HG02571 (cell line): ENCODE data around the gene SLIT3.
"Not testable (repeated sequence)": the region's sequence is repeated elsewhere in the genome, so short reads cannot be mapped to it uniquely, and the experiment has no call there.

Source experiments
- ATAC-seq: cut with Tn5 transposase; IDR thresholded peaks from one replicate; pipeline ENCODE4 v1.9.1; 2021; ENCODE audit warnings: mild to moderate bottlenecking, moderate library complexity; ENCODE audit not compliant: unreplicated experiment

Gene SLIT3

DNA sequence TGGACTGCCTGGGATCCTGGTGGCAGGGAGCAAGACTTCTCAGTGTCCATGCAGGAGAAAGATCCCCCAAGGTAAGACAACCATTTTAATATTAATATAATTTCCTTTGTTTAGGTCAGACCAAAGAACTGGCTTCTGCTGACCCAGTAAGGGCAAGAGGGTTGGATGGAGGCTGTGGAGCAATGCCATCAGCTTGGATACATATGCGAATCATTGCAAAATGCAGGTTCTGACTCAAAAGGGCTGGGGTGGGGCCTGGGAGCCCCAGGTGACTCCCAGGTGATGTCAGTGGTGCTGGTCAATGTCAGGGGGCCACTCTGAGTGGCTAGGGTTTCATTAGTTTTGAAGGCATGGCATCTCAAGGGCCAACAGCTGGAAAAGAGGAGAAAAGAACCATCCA lies 632.9 kb downstream of the SLIT3 start:
- no peak for ATAC-seq

DNA sequence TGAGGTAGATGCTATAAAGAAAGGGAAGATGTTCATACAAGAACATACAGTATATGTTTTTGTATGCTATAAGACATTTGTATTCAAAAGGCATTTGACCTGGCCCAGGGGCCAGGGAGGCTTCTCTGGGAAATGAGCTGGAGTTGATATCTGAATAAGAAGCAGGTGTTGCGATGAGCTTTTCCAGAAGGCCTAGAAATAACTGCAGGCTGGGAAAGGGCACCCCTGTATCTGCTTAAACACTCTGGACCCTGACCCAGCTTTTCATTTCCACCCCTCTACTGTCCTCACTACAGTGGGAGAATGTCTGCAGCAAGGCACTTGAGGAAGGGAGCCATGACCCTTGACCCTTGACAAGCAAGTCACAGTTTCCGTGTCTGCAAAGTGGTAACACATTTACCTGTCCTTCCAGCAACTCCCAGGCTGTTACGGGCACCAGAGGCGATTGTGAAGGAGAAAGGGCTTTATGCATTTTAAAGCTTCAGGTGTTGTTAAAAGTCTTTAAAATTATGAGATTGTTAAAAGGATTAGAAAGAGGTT lies 633.6 kb downstream of the SLIT3 start:
- ATAC-seq: no peak

DNA sequence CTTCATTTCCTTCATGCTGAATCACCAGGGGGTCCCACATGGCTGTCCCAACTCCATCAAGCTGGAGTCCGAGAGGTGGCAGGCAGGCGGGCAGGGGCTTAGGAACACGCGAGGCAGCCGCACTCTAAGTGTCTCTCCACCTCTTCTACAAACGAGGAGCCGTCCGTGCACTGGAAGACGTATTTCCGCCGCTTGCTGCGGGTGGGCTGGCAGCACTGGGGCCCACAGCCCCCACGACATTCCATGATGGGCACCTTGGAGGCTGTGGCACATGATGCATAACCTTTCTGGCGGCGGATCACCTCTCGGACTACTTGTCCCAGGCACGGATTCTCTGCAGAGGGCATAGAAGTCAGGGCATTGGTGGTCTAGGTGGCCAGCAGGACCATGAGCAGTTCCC lies 634.6 kb downstream of the SLIT3 start:
- no peak for ATAC-seq

DNA sequence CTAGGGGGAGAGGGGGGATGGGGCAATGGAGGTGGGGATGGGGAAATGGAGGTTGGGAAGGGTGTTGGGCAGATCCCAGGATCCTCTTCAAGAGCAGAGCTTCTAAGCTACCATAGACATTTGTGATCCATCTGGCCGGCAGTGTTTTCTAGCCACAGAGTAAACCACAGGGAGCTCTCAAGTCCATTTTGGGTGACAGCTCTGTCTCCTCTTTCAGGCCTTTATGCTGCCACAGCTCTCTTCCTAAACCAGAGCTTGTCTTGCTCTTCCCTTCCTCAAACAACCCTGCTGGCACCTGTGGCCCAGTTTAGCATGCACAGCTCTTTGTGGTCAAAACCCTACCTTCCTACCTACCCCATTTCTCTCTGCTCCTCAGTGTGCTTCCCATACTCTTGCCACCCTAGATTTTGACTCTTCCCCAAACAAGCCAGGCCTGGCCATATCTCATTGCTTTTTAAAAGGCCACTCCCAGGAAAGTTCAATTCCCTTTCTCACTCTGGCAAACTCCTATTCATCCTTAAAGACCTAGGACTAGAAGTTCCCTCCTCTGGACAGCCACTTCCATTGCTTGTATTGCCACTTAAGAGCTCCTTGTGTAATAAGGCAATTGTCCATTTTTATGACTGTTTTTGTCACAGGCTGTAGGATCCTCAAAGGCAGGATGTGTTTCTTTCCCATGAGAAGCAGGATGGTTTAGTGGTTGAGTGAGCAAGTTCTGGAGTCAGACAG lies 637.5 kb downstream of the SLIT3 start:
- no peak for ATAC-seq

DNA sequence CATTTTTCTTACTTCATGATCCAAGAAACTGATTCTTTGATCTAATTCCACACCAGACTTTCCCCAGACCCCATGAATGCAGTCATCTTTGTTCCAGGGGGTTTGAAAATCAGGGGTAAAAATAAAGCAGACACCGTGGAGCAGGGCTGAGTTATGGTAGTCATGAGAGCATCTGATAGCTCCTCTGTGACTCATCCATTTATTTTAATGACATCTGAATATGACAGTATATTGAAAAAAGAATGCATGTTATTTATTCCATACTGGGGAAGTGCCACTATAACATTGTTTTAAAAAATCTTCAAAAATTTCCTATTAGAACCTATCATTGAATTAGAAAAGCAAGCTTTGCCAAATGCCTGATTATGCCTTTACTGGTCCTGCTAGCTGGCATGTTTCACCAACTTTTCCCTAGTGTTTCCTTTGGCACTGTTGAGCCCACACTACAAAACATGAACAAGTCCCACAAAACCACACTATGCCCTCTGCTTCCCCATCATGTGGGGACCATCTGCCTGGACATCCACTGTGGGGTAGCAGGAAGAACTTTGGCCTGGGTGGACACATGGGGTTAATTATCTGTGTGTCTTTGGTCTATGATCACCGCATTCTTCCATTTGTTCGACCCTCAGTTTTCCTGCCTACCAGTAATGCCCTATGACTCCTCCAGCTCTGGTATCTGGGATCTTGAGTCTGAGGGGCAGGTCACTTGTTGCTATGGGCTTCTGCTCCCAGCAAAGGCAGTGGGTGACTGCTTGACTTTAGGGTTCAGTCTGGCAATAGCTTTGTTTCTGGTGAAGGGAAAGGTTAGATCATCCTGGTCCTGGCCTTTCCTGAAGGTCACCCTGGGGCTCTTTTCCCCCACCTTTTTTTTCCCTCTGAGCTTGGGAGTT lies 639.1 kb downstream of the SLIT3 start:
- no peak for ATAC-seq

DNA sequence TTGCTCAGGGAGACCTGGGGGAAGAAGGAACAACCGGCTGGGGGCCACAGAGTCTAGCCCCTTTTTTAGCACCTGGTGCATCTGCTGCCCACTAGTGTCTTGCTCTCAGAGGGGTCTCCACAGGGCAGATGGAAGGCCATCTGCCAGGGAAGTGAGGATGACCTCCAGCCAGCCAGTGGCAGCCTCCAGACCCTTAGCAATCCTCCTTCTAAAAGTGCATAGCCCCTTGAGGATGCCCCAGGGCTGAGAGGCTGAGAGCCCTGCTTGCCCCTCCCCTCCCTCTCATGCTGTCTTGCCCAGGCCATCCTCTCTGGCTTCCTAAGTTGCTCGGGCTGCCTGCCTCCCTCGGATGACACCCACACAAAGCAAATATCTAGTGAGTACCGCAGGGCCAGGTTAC lies 640.2 kb downstream of the SLIT3 start:
- ATAC-seq: no peak

DNA sequence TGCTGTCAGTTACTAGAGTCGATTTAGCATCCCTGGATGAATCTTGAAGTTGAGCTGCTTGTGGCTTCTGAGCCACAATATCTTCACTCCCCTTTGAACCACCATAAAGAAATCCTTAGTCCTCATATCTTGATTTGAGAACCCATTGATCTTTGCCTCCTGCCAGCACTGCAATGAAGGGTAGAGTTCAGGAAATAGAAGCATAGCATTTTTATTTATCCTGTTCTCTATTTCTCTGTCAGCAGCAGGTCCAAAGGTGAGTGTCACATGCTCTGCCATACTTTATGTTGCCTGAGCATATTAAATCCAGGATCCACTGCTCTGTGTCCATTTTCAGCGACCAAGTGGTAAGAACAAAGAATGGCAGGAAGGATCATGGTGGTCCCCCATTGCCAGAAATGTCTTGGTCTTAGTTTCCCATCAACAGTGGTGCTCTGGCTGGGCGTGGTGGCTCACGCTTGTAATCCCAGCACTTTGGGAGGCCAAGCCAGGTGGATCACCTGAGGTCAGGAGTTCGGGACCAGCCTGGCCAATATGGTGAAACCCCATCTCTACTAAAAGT lies 641.6 kb downstream of the SLIT3 start:
- no peak for ATAC-seq

DNA sequence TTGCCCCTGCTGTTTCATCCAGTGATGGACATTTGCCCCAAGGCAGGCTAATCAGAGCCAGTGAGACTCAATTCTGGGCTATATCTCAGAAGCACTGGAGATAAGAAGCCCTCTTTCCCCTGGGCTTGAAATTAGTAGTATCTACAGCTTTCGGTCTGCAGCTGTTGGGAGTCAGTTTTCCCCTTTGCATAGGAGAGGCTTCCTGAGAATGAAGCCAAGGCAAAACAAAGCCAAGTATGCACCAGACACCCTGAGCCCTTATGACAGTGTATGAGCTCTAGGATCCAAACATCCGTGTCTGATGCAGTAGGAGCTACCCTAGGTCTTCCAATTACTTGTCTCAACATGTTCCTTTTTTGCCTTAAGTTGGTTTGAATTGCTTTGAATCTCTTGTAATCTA lies 642.5 kb downstream of the SLIT3 start:
- ATAC-seq: no peak

DNA sequence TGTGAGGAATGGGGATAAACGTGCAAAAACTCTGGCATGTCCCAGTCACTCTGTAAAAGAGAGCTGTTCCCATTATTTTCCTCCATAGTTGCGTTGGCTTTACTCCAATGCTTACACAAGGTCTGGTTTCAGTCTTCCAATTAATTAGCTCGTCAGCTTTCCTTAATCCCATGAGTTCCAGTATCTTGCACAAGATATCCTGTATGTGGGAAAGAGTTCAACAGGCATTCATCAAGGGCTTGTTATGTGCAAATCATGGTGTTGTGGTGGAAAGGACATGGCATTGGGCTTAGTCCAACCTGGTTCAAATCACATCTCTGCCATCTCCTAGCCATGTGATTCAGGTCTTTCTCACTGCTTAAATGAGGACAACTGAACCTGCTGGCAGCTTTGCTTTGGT lies 644.3 kb downstream of the SLIT3 start:
- ATAC-seq: no peak

DNA sequence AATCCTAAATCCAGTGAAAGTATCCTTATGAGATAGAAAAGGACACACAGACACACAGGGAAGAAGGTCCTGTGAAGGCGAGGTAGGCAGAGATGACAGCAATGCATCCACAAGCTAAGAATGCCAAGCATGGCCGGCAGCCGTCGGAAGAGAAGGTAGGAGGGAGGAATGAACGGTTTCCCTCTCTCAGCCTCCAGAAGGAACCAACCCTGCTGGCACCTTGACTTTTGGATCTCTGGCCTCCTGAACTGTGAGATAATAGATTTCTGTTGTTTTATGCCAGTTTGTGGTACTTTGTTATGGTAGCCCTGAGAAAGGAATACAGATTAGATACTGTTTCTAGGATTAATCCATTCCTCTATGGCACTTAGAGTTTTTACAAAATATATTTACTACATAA lies 645.6 kb downstream of the SLIT3 start:
- no peak for ATAC-seq

DNA sequence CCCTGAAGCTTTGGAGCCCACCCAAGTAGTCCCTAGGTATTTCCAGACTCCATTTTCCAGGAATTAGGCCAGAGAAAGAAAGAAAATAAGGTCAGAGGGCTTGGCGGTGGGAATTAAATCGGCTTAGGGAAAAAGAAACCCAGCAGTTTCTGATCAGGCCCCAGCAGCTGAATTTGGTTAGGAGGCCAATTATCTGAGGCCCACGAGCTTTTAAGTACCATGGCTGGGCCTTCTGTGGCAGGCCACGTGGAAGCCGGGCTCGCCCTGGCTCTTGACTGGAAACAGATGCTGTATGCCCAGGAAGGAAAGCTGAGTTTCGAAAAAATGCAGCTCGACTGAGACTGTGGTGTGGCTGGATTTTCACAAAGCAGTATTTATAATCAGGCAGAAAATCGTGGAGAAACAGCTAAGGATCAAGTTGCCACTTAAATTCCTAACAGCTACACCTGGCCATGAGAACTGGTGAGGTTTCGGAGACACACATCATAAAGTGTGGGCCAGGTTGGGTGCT lies 646.7 kb downstream of the SLIT3 start:
- no peak for ATAC-seq

DNA sequence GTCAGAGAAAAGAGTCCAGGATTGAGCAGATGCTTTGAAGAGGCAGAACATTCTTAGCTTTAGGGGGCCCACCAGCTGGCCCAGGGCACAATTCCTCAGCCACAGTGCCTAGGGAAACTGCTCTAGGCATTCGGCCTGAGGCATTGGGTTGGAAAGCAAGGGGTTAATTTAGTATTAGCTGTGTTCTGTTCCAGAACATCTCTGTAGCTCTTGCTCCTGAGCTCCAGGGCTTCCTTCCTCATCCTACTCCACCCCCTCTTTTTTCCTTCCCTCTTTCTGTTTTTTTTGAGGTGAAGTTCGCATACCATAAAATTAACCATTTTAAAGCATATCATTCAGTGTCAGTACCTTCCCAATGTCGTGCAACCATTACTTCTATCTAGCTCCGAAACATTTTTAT lies 647.3 kb downstream of the SLIT3 start:
- ATAC-seq: no peak

DNA sequence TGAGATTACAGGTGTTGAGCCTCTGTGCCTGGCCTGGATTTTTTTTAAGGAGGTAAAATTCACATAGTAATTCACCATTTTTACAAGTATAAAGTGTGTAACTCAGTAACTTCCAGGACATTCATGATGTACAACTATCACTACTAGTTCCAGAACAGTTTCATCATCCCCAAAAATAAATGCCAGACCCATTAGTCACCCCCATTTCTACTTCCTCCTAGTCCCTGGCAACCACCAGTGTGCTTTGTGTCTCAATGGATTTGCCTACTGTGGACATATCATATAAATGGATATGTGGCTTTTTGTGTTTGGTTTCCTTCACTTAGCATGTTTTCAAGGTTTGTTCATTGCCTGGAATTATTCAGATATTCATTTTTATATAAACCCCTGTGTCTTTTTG lies 649.3 kb downstream of the SLIT3 start:
- ATAC-seq: no peak

DNA sequence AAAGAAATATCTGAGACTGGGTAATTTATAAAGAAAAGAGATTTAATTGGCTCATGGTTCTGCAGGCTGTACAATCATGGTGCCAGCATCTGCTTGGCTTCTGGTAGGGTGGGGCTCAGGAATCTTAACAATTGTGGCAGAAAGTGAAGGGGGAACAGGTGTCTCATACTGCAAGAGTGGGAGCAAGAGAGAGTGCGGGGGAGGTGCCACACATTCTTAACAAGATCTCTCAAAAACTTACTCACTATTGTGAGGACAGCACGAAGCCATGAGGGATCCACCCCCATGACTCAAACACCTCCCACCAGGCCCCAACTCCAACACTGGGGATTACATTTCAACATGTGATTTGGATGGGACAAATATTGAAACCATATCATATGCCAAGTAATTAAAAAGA lies 651.6 kb downstream of the SLIT3 start:
- ATAC-seq: no peak

DNA sequence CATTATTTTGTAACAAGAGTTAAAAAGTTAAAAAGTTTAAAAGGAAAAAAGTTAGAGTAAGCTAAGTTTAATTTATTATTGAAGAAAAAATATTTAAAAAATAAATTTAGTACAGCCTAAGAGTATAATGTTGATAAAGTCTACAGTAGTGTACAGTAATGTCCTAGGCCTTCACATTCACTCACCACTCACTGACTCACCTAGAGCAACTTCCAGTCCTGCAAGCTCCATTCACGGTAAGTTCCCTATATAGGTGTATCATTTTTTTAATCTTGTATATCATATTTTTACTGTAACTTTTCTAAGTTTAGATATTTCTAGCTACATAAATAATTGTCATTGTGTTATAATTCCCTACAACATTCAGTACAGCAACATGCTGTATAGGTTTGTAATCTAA lies 652.4 kb downstream of the SLIT3 start:
- no peak for ATAC-seq

DNA sequence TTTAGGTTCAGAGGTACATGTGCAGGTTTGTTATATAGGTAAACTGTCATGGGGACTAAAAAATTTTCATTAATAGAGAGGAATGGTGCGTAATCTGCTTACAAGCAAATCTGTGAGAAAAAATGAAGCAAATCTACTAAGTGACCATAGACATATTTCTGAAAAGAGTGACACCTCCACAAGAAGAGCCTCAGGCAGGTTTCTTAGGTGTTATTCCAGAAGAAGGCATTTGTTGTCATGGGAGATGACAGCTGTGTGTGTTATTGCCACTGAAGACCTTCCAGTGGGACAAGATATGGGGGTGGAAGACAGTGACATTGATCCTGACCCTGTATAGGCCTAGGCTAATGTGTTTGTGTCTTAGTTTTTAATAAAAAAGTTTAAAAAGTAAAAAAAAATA lies 652.9 kb downstream of the SLIT3 start:
- ATAC-seq: no peak

DNA sequence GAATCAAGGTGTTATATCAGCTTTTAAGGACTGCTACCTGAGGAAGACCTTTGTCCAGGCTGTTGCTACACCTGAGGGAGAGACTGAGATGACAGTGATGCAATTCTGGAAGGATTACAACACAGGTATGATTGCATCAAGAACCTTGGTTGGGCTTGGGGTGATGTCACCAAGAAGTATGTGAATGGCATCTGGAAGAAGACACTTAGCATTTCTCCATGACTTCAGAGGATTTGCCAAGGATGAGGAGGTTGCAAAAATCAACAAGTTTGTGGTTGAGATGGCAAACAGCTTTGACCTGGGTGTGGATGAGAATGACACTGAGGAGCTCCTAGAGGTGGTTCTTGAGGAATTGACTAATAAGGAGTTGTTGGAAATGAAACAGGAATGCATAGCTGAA lies 653.9 kb downstream of the SLIT3 start:
- ATAC-seq: no peak

DNA sequence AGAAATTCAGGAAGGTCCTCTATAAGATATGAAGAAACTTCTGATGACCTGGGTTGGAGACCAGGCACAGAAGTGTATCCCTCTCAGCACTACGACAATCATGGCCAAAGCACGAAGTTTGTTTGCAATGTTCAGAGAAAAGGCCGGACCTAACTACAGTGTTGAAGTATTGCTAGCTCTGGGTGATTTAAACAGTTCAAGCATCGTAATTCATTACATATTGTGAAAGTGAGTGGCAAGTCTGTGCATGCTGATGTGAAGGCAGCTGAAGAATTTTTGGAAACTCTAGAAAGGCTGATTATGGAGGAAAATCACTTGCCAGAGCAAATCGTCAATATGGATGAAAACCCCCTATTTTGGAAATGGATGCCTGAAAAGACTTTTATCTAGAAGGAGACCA lies 654.6 kb downstream of the SLIT3 start:
- no peak for ATAC-seq

DNA sequence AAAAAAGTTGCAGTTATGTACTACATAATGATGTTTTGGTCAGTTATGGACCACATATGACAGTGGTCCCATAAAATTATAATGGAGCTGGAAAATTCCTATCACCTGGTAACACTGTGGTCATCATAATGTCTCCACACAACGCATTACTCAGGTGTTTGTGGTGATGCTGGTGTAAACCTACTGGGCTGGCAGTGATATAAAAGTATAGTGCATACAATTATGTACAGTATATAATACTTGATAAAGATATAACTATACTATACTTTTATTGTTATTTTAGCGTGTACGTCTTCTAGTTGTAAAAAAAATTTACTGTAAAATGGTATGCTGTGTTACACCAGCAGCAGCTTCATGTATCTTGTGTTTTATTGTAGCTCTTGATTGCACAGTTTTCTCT lies 655.7 kb downstream of the SLIT3 start:
- no peak for ATAC-seq

DNA sequence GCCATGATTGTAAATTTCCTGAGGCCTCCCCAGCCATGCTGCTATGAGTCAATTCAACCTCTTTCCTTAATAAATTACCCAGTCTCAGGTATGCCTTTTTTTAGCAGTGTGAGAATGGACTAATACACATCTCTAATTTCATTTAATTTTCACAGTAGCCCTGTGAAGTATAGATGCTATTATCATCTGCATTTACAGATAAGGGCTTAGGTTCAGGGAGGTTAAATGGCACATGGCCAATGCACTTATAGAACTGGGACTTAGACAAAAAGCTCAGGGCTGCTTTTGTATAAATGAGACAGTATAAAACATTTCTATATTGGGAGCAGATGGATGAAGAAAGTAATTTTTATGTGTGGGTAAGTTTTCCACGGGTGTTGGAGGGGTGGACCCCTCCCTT lies 658.9 kb downstream of the SLIT3 start:
- ATAC-seq: no peak

DNA sequence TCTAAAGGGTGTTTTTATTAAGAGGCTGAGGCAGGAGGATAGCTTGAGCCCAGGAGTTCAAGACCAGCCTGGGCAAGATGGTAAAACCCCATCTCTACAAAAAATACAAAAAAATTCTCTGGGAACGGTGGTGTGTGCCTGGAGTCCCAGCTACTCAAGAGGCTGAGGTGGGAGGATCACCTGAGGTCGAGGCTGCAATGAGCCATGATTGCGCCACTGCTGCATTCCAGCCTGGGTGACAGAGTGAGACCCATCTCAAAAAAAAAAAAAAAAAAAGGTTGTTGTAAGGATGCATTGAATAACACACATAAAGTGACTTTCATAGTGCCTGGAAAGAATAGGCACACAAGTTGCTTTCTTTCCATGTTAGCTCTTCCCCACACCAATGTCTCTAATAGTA lies 662.1 kb downstream of the SLIT3 start:
- ATAC-seq: not testable (repeated sequence)

DNA sequence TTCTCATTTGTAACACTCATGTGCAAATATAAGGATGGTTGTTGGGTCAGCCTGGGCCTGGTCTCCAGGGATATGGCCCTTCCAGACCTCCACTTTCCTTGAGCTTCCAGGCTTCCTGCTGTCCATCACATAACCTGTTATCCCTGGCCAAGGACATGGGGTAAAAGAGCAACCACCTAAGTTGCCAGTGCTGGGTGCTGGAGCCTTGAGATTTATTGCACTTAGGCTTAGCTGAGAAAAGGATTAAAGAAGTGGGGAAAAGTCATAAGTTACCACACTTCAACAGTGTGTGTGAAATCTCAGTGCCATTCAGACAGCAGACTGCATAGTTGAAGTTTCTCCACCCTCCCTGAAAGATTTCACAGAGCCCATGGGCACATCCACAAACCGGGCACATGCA lies 663.1 kb downstream of the SLIT3 start:
- no peak for ATAC-seq
